ENCODE measurements around the gene DAPK1.

DNA sequence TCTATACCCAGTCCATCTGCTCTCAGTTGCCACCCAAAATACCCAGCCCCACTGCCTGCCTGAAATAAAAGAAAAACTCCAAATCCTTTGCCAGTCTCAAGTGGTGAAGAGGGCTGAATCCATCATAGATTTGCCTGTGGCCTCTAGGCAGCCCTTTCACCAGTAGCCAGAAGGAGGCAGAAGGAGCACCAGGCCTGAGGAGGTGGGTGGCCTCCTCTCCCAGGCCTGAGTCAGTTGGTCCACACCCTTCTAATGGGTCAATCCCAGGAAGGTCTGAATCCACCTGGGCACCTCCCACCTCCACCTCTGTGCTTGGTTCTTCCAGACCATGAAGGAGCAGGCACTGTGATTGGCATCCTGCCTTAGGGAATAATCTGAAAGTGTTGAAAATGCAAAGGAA lies 97.0 kb downstream of the DAPK1 start:
- TF ChIP-seq, protein P1, sequence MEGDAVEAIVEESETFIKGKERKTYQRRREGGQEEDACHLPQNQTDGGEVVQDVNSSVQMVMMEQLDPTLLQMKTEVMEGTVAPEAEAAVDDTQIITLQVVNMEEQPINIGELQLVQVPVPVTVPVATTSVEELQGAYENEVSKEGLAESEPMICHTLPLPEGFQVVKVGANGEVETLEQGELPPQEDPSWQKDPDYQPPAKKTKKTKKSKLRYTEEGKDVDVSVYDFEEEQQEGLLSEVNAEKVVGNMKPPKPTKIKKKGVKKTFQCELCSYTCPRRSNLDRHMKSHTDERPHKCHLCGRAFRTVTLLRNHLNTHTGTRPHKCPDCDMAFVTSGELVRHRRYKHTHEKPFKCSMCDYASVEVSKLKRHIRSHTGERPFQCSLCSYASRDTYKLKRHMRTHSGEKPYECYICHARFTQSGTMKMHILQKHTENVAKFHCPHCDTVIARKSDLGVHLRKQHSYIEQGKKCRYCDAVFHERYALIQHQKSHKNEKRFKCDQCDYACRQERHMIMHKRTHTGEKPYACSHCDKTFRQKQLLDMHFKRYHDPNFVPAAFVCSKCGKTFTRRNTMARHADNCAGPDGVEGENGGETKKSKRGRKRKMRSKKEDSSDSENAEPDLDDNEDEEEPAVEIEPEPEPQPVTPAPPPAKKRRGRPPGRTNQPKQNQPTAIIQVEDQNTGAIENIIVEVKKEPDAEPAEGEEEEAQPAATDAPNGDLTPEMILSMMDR (IDR thresholded peaks at IDR 0.05) = no peak
- no peak for TF ChIP-seq POLR2A (IDR thresholded peaks at IDR 0.05)

Data from adrenal gland (tissue), 5 donors.